HepG2 (cell line): ENCODE measurements around the gene KXD1. TPM values are rescaled to one million over a fixed set of nuclear protein-coding genes. Genes with fewer than 3 reads are reported as not detected.

Experiments used
- ATAC-seq: fragments of 200-7000 bp; cut with Tn5 transposase; 3 replicates; pipeline ENCODE4 v1.9.1; 2020; ENCODE audit warnings: mild to moderate bottlenecking, moderate library complexity
- BruUV-seq: library from RNA; stranded (reverse); fragments of 400-500 nt; replicated peaks from 2 replicates; lab custom pipeline; 2021; lab: Mats Ljungman, UMichigan
- CTCF ChIA-PET: fragments of 300-600 bp; formaldehyde crosslinking; extraction: SDS; loops from one replicate; lab custom pipeline; 2021; ENCODE audit warnings: low total read pairs, inconsistent platforms, low intra/inter-chr PET ratio; lab: Yijun Ruan, JAX
- POLR2A ChIA-PET: fragments of 350-600 bp; sonication (Branson Sonifier 250); formaldehyde crosslinking; loops from one replicate; lab custom pipeline; 2020; ENCODE audit warnings: antibody characterized with exemption, inconsistent platforms; lab: Yijun Ruan, JAX
- DNase-seq: peaks from one replicate; pipeline ENCODE4 v3.0.0-alpha.2; 2015; ENCODE audit warnings: low spot score
- FAIRE-seq: peaks from 3 replicates; lab custom pipeline; 2011; peaks lifted over from hg19 to GRCh38; lab: Jason Lieb, UNC
- H2AFZ ChIP-seq: one replicate; pipeline ENCODE4 v1.6.1; 2011; ENCODE audit warnings: low read length, inconsistent platforms
- H3K27ac ChIP-seq: fragments of 300-600 bp; 3 replicates; pipeline ENCODE4 v1.8.0; 2011; ENCODE audit warnings: mixed run types, mild to moderate bottlenecking, mixed read lengths, low read length, inconsistent platforms; ENCODE audit not compliant: insufficient read depth; ENCODE audit errors: extremely low read length
- H3K27me3 ChIP-seq, 2 experiments: fragments of 200-600 bp in 1 of 2; 2 replicates in 1 of 2; 3 replicates in 1 of 2; pipeline versions ENCODE4 v1.6.0 to v1.8.0; 2011; ENCODE audit warnings: low read length in 2 of 2, mild to moderate bottlenecking in 2 of 2, moderate library complexity in 2 of 2, inconsistent platforms in 1 of 2; ENCODE audit not compliant: insufficient read depth in 2 of 2, control insufficient read depth in 1 of 2
- H3K36me3 ChIP-seq, 2 experiments: fragments of 200-600 bp in 1 of 2; replicated peaks in 1 of 2; 2 replicates in 1 of 2; 3 replicates in 1 of 2; pipeline versions ENCODE4 v1.5.1 to v1.8.0; 2011; ENCODE audit warnings: low read length in 2 of 2, inconsistent platforms in 1 of 2; ENCODE audit not compliant: insufficient read depth in 2 of 2, control insufficient read depth in 1 of 2
- H3K4me1 ChIP-seq: 2 replicates; pipeline ENCODE4 v1.5.1; 2012; ENCODE audit warnings: low read length, inconsistent platforms; ENCODE audit not compliant: insufficient read depth
- H3K4me2 ChIP-seq: 2 replicates; pipeline ENCODE4 v1.6.0; 2011; ENCODE audit warnings: low read depth, low read length, inconsistent platforms
- H3K4me3 ChIP-seq, 3 experiments: fragments of 200-600 bp in 1 of 3; sonication (generic), shearing (Covaris generic) in 1 of 3; replicated peaks in 1 of 3; 2 replicates each; pipeline ENCODE4 v1.5.1; 2011 to 2016; ENCODE audit warnings: low read length in 3 of 3, inconsistent platforms in 2 of 3, low read depth in 2 of 3, mild to moderate bottlenecking in 2 of 3, control low read depth in 1 of 3, mixed read lengths in 1 of 3; ENCODE audit not compliant: insufficient read depth in 1 of 3
- H3K79me2 ChIP-seq: one replicate; pipeline ENCODE4 v1.6.1; 2011; ENCODE audit warnings: low read length, inconsistent platforms; ENCODE audit not compliant: insufficient read depth
- H3K9ac ChIP-seq: 2 replicates; pipeline ENCODE4 v1.6.0; 2011; ENCODE audit warnings: mild to moderate bottlenecking, low read depth, low read length, inconsistent platforms; ENCODE audit not compliant: insufficient read depth
- H3K9me3 ChIP-seq: 2 replicates; pipeline ENCODE4 v1.5.1; 2012; ENCODE audit warnings: mild to moderate bottlenecking, low read length
- H4K20me1 ChIP-seq: 2 replicates; pipeline ENCODE4 v1.6.0; 2011; ENCODE audit warnings: inconsistent platforms, mild to moderate bottlenecking, low read length, moderate library complexity; ENCODE audit not compliant: insufficient read depth
- ADNP ChIP-seq: sonication (generic); formaldehyde crosslinking; IDR thresholded peaks from 2 replicates; pipeline ENCODE4 v1.4.0; 2020; ENCODE audit warnings: missing genetic modification reagents
- AGO2 ChIP-seq: fragments of 200-400 bp; formaldehyde crosslinking; optimal IDR thresholded peaks from 2 replicates; pipeline ENCODE3; 2017; ENCODE audit warnings: mild to moderate bottlenecking, low read depth, low read length, moderate library complexity
- ARHGAP35 ChIP-seq: sonication (generic); formaldehyde crosslinking; IDR thresholded peaks from 2 replicates; pipeline ENCODE4 v1.9.0; 2022; ENCODE audit warnings: mild to moderate bottlenecking, inconsistent platforms, moderate library complexity, missing genetic modification reagents, borderline replicate concordance
- DZIP1 ChIP-seq: sonication (generic); formaldehyde crosslinking; IDR thresholded peaks from 2 replicates; pipeline ENCODE4 v1.5.0; 2020; ENCODE audit warnings: mild to moderate bottlenecking, missing genetic modification reagents
- FOXM1 ChIP-seq: sonication (generic); formaldehyde crosslinking; IDR thresholded peaks from 2 replicates; pipeline ENCODE4 v1.5.0; 2020; ENCODE audit warnings: missing genetic modification reagents
- HMG20A ChIP-seq: IDR thresholded peaks from 2 replicates; pipeline ENCODE4 v1.6.1; 2016; ENCODE audit warnings: borderline replicate concordance
- HNRNPLL ChIP-seq: fragments of 200-400 bp; formaldehyde crosslinking; IDR thresholded peaks from 2 replicates; pipeline ENCODE4 v1.6.1; 2017; ENCODE audit warnings: mild to moderate bottlenecking, low read depth, low read length; ENCODE audit not compliant: poor library complexity, severe bottlenecking
- JUNB ChIP-seq: sonication (generic); formaldehyde crosslinking; IDR thresholded peaks from 2 replicates; pipeline ENCODE4 v1.8.0; 2022; ENCODE audit warnings: missing genetic modification reagents, mild to moderate bottlenecking, borderline replicate concordance
- MTA1 ChIP-seq: sonication (generic); formaldehyde crosslinking; IDR thresholded peaks from 2 replicates; pipeline ENCODE4 v1.4.0; 2020; ENCODE audit warnings: missing genetic modification reagents, mild to moderate bottlenecking, borderline replicate concordance
- NCOA2 ChIP-seq: sonication (generic); formaldehyde crosslinking; IDR thresholded peaks from 2 replicates; pipeline ENCODE4 v1.8.0; 2022; ENCODE audit warnings: inconsistent platforms
- REPIN1 ChIP-seq: sonication (generic); formaldehyde crosslinking; IDR thresholded peaks from 2 replicates; pipeline ENCODE4 v1.8.0; 2022; ENCODE audit warnings: missing genetic modification reagents, low read depth, mild to moderate bottlenecking, borderline replicate concordance
- SNAPC4 ChIP-seq: sonication (generic); formaldehyde crosslinking; IDR thresholded peaks from 2 replicates; pipeline ENCODE4 v1.4.0; 2020; ENCODE audit warnings: mild to moderate bottlenecking, missing genetic modification reagents
- ZNF20 ChIP-seq: sonication (generic); formaldehyde crosslinking; IDR thresholded peaks from 2 replicates; pipeline ENCODE4 v1.4.0; 2020; ENCODE audit warnings: mild to moderate bottlenecking, moderate library complexity, missing genetic modification reagents
- ZNF234 ChIP-seq: sonication (generic); formaldehyde crosslinking; conservative IDR thresholded peaks from 2 replicates; pipeline ENCODE4 v1.5.1; 2020; ENCODE audit warnings: mild to moderate bottlenecking, missing genetic modification reagents
- ZNF543 ChIP-seq: sonication (generic); formaldehyde crosslinking; IDR thresholded peaks from 2 replicates; pipeline ENCODE4 v1.4.0; 2020; ENCODE audit warnings: mild to moderate bottlenecking, missing genetic modification reagents
- WGBS: methylation state at CpG from one replicate; pipeline ENCODE4 v1.1.6; 2017; ENCODE audit warnings: low lambda C conversion rate; 5-methylcytosine and 5-hydroxymethylcytosine counted together
- in situ Hi-C: cut with HindIII; loops from 2 replicates; pipeline ENCODE4 v1.10.0; 2017; ENCODE audit warnings: low pct_unique_long_range_greater_than_20kb; ENCODE audit not compliant: extremely low pct_ligation_motif_present
- intact Hi-C: fragments of 100-400 bp; cut with micrococcal nuclease; formaldehyde crosslinking; loops from one replicate; pipeline ENCODE4 v1.10.0; 2022; ENCODE audit not compliant: unreplicated experiment
- polyA plus RNA-seq, 8 experiments: library from polyadenylated mRNA; depleted of rRNA in 3 of 8; stranded (reverse) in 7 of 8; unstranded in 1 of 8; fragments of >200 nt; fragmentation: Illumina TruSeq in 4 of 8; extraction: Trizol in 4 of 8; gene quantifications; 2 replicates each; pipeline versions ENCODE4 v1.2.1 to v1.2.3, GENCODE V29; 2011 to 2016; ENCODE audit warnings: low read depth in 4 of 8, missing spikeins in 1 of 8, mixed read lengths in 1 of 8; ENCODE audit not compliant: insufficient read depth in 1 of 8
- total RNA-seq, 5 experiments: library from RNA; depleted of rRNA; stranded (reverse); fragments of >200 nt; fragmentation: Illumina TruSeq; extraction: Trizol; gene quantifications; 2 replicates each; pipeline ENCODE4 v1.2.3, GENCODE V29; 2016; ENCODE audit warnings: low read depth in 1 of 5
- TF ChIP-seq, protein P1 (sequence below): sonication (generic); formaldehyde crosslinking; conservative IDR thresholded peaks from 2 replicates; pipeline ENCODE4 v1.4.0; 2020; ENCODE audit warnings: missing genetic modification reagents

Gene KXD1
- total and polyA plus RNA-seq, 2 of the 13 experiments (the other 11 are each of a cell fraction or from before 2014, with no cell fraction given): 44.6 to 143 TPM

- H3K79me2 ChIP-seq: peaks cover 7% of the 10 kb centered on the region
- 0% methylated on average over 1 of the region's 3 CpGs for WGBS
- peaks cover 56% of the 10 kb centered on the region for H3K4me1 ChIP-seq
- no peak for DNase-seq
- H2AFZ ChIP-seq: no peak overlapping the region
- peaks cover 4% of the 10 kb centered on the region; the same call in 1 of the 2 replicates for H4K20me1 ChIP-seq
- ATAC-seq: peak; percentile 83
- intact Hi-C loops (no loop called here), in situ Hi-C loops (no loop called here)
- CTCF ChIA-PET: no interaction called here
- no peaks in the 10 kb centered on the region for H3K36me3 ChIP-seq
- peak; percentile 68 for FAIRE-seq
- POLR2A ChIA-PET: interaction anchor here (0.9 to 1.7 kb wide), 2 partner anchors 22 to 39 kb away, joined by 5 to 14 read pairs; partner anchors contain the start of genes REX1BD and UBA52
- H3K4me2 ChIP-seq: peak overlapping the region; percentile 100
- no TSS peak for BruUV-seq
- H3K4me3 ChIP-seq: peak overlapping the region; percentile 34 to 75 (median 39)
- H3K9me3 ChIP-seq: no peaks in the 10 kb centered on the region
- peaks cover 0 to 7% of the 10 kb centered on the region in 2 experiments; a peak in 2 of 5 replicates for H3K27me3 ChIP-seq
- H3K27ac ChIP-seq: peak overlapping the region; percentile 84
- H3K9ac ChIP-seq: peak overlapping the region; percentile 61
- TF ChIP-seq HMG20A (CRISPR knock-in tag): no peak
- no peak for TF ChIP-seq NCOA2 (CRISPR knock-in tag)
- TF ChIP-seq FOXM1 (CRISPR knock-in tag): no peak
- TF ChIP-seq MTA1: no peak
- no peak for TF ChIP-seq ARHGAP35 (CRISPR knock-in tag)
- no peak for TF ChIP-seq REPIN1 (CRISPR knock-in tag)
- no peak for TF ChIP-seq ZNF20 (CRISPR knock-in tag)
- TF ChIP-seq HNRNPLL: no peak
- no peak for TF ChIP-seq JUNB
- peak; percentile 50 for TF ChIP-seq AGO2
- TF ChIP-seq ADNP (CRISPR knock-in tag): no peak
- TF ChIP-seq, protein P1, sequence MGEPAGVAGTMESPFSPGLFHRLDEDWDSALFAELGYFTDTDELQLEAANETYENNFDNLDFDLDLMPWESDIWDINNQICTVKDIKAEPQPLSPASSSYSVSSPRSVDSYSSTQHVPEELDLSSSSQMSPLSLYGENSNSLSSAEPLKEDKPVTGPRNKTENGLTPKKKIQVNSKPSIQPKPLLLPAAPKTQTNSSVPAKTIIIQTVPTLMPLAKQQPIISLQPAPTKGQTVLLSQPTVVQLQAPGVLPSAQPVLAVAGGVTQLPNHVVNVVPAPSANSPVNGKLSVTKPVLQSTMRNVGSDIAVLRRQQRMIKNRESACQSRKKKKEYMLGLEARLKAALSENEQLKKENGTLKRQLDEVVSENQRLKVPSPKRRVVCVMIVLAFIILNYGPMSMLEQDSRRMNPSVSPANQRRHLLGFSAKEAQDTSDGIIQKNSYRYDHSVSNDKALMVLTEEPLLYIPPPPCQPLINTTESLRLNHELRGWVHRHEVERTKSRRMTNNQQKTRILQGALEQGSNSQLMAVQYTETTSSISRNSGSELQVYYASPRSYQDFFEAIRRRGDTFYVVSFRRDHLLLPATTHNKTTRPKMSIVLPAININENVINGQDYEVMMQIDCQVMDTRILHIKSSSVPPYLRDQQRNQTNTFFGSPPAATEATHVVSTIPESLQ (CRISPR knock-in tag): no peak
- peak; percentile 54; the same call in 1 of the 2 replicates for TF ChIP-seq DZIP1
- no peak for TF ChIP-seq ZNF234 (CRISPR knock-in tag)
- peak; percentile 92; the same call in 1 of the 2 replicates for TF ChIP-seq ZNF543 (CRISPR knock-in tag)
- no peak for TF ChIP-seq SNAPC4 (CRISPR knock-in tag)
Observed at GRCh38 chr19:18610245-18610555, 52.5 kb downstream of the KXD1 start.
